Gastroesophageal sphincter (tissue), 4 donors: ENCODE results near the gene MTCL3.

Experiments
- ATAC-seq: fragments of 150-250 bp; one replicate; pipeline ENCODE4 v1.9.1; 2016; ENCODE audit warnings: mild to moderate bottlenecking, moderate library complexity
- H3K27ac ChIP-seq, 4 donors: fragments of 200-600 bp; sonication (generic) in 3 of 4; 1 replicate in 3 of 4; 2 replicates in 1 of 4; pipeline ENCODE4 v1.5.1; 2016 to 2019
- H3K27me3 ChIP-seq: fragments of 200-600 bp; sonication (generic); one replicate; pipeline ENCODE4 v1.5.1; 2019
- H3K36me3 ChIP-seq, 2 donors: fragments of 200-600 bp; sonication (generic); one replicate each; pipeline ENCODE4 v1.5.1; 2019; ENCODE audit warnings: control low read depth in 1 of 2
- H3K4me1 ChIP-seq, 3 donors: fragments of 200-600 bp; sonication (generic); 1 replicate in 2 of 3; 2 replicates in 1 of 3; pipeline ENCODE4 v1.5.1; 2016 to 2019; ENCODE audit warnings: control low read depth in 2 of 3
- H3K4me3 ChIP-seq, 2 donors: fragments of 200-600 bp; sonication (generic); one replicate each; pipeline ENCODE4 v1.5.1; 2019; ENCODE audit warnings: mild to moderate bottlenecking in 1 of 2, moderate library complexity in 1 of 2
- H3K9me3 ChIP-seq, 3 donors: fragments of 200-600 bp; sonication (generic); one replicate each; pipeline ENCODE4 v1.5.1; 2017 to 2019; ENCODE audit warnings: control low read depth in 2 of 3
- CTCF ChIP-seq, 4 experiments: fragments of 200-600 bp in 2 of 4; fragments of 450-650 bp in 2 of 4; sonication (generic) in 1 of 4; IDR thresholded peaks; one replicate each; pipeline ENCODE4 v1.5.1; 2017 to 2019; ENCODE audit warnings: antibody characterized with exemption in 4 of 4, mild to moderate bottlenecking in 2 of 4, moderate library complexity in 2 of 4
- EP300 ChIP-seq: sonication (generic); formaldehyde crosslinking; IDR thresholded peaks from one replicate; pipeline ENCODE4 v1.6.1; 2017; ENCODE audit warnings: antibody characterized with exemption, mild to moderate bottlenecking
- POLR2A ChIP-seq, 2 donors: fragments of 450-650 bp; IDR thresholded peaks; one replicate each; pipeline ENCODE4 v1.6.1; 2017; ENCODE audit warnings: antibody characterized with exemption in 2 of 2, mild to moderate bottlenecking in 2 of 2, moderate library complexity in 1 of 2
- POLR2AphosphoS5 ChIP-seq: sonication (generic); formaldehyde crosslinking; IDR thresholded peaks from one replicate; pipeline ENCODE4 v1.6.1; 2017; ENCODE audit warnings: antibody characterized with exemption
- WGBS, 2 donors: methylation state at CpG; one replicate each; pipeline ENCODE4 v1.1.5; 2018; ENCODE audit warnings: low coverage in 1 of 2; 5-methylcytosine and 5-hydroxymethylcytosine counted together

The MTCL3 gene

DNA sequence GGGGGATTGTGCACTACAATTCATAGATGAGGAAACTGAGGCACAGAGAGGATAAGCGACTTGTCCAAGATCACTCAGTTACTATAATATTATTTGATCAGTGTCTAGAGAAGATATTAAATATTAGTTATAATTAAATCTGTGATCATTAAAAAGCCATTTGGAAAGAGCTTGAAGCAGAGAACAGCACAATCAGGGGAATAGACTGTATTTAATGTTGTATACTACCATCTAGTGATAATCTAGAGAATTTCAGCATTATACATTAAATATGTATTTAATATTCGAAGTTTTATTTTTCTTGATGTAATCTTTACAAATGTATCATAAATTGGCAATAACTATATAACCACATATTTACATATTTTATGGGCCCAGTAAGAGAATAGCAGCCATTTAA lies 20.1 kb upstream of the MTCL3 start:
- WGBS, 2 donors = 38 to 44% methylated on average over 2 of the region's 2 CpGs
- no peak for ATAC-seq

GRCh38 chr6:127538750-127539264 lies 19.7 kb upstream of the MTCL3 start:
- Histone ChIP-seq H3K9me3 (no peaks in the 10 kb centered on the region), H3K27me3 (no peaks in the 10 kb centered on the region), H3K27ac (no peak overlapping the region), H3K4me3 (no peak overlapping the region), H3K36me3 (no peaks in the 10 kb centered on the region), H3K4me1 (no peaks in the 10 kb centered on the region)
- 9 to 77% methylated on average over 1 to 2 of the region's 2 CpGs for WGBS, 2 donors
- no peak for ATAC-seq
- TF ChIP-seq POLR2AphosphoS5 (no peak), EP300 (no peak), CTCF (IDR thresholded peaks at IDR 0.05) (no peak), POLR2A (IDR thresholded peaks at IDR 0.05) (no peak)

More for the DNA sequence above, 20.1 kb upstream of the MTCL3 start:
- no peak overlapping the region for H3K4me3 ChIP-seq
- no peak overlapping the region for H3K27ac ChIP-seq
- no peaks in the 10 kb centered on the region for H3K27me3 ChIP-seq
- H3K36me3 ChIP-seq = no peaks in the 10 kb centered on the region
- no peak for TF ChIP-seq EP300
- TF ChIP-seq CTCF (IDR thresholded peaks at IDR 0.05) = peak; percentile 37 to 54 (median 46)
- no peaks in the 10 kb centered on the region for H3K4me1 ChIP-seq
- H3K9me3 ChIP-seq = no peaks in the 10 kb centered on the region

DNA sequence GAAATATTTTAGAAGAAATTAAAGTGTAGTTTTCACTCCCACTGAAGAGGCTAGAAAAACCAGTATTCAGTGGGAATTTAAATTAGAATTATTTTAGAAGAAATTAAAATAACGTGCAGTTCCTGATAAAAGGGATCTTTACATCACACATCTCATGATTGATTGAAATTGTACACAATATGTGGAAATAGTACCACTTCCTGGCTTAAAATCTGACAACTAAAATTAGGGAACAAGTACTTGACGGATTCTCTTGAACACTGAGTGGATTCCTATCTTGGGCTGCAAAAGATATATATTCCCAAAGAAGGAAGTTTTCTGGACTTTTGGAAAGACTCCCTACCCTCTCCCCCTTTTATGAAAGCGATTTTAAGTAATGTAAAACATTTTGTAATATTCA lies 14.6 kb upstream of the MTCL3 start:
- ATAC-seq = no peak
- Histone ChIP-seq H3K9me3 (no peaks in the 10 kb centered on the region), H3K27me3 (no peaks in the 10 kb centered on the region), H3K27ac (no peak overlapping the region), H3K4me1 (no peaks in the 10 kb centered on the region), H3K4me3 (no peak overlapping the region), H3K36me3 (no peaks in the 10 kb centered on the region)
- 67 to 70% methylated on average over 3 of the region's 3 CpGs for WGBS, 2 donors
- TF ChIP-seq EP300 = no peak
- TF ChIP-seq POLR2A (IDR thresholded peaks at IDR 0.05) = no peak
- TF ChIP-seq CTCF (IDR thresholded peaks at IDR 0.05) = no peak
- no peak for TF ChIP-seq POLR2AphosphoS5

GRCh38 chr6:127533011-127533410 lies 13.9 kb upstream of the MTCL3 start:
- 92 to 100% methylated on average over 1 of the region's 1 CpG for WGBS, 2 donors
- no peaks in the 10 kb centered on the region for H3K4me1 ChIP-seq

More at GRCh38 chr6:127533011-127533410, 13.9 kb upstream of the MTCL3 start:
- Histone ChIP-seq H3K9me3 (no peaks in the 10 kb centered on the region), H3K4me3 (no peak overlapping the region), H3K27me3 (no peaks in the 10 kb centered on the region), H3K36me3 (no peaks in the 10 kb centered on the region), H3K27ac (no peak overlapping the region)
- TF ChIP-seq POLR2A (IDR thresholded peaks at IDR 0.05) (no peak), CTCF (IDR thresholded peaks at IDR 0.05) (no peak), EP300 (no peak), POLR2AphosphoS5 (no peak)
- no peak for ATAC-seq
